Gastrocnemius medialis (tissue), 4 donors: ENCODE results near the gene SSBP2.

ENCODE experiments used
- CTCF ChIP-seq, 5 experiments: fragments of 450-650 bp in 3 of 5; fragments of 200-600 bp in 2 of 5; sonication (generic) in 2 of 5; IDR thresholded peaks in 4 of 5; conservative IDR thresholded peaks in 1 of 5; 1 replicate in 4 of 5; 2 replicates in 1 of 5; pipeline ENCODE4 v1.5.1; 2016 to 2019; ENCODE audit warnings: antibody characterized with exemption in 5 of 5, mild to moderate bottlenecking in 3 of 5, moderate library complexity in 3 of 5
- POLR2A ChIP-seq, 2 donors: fragments of 450-650 bp; IDR thresholded peaks; one replicate each; pipeline ENCODE4 v1.6.1; 2017; ENCODE audit warnings: antibody characterized with exemption in 2 of 2, mild to moderate bottlenecking in 2 of 2, moderate library complexity in 2 of 2

GRCh38 chr5:81469676-81470075 lies 281.2 kb downstream of the SSBP2 start:
- no peak for TF ChIP-seq CTCF (IDR thresholded peaks at IDR 0.05 in 4 of 5, conservative IDR thresholded peaks at IDR 0.05 in 1 of 5)
- no peak for TF ChIP-seq POLR2A (IDR thresholded peaks at IDR 0.05)
